Mesendoderm (in vitro differentiated cells): ENCODE measurements around the gene NELL2.
A peak's percentile ranks its signal among the peaks of the same experiment; 100 is the strongest.

ENCODE experiments used
- DNase-seq: peaks from one replicate; pipeline ENCODE4 v3.0.0; 2013
- H2AK5ac ChIP-seq: 2 replicates; pipeline ENCODE4 v1.6.1; 2013; ENCODE audit warnings: low read length, inconsistent platforms
- H2BK120ac ChIP-seq: 2 replicates; pipeline ENCODE4 v1.6.1; 2013; ENCODE audit warnings: low read depth, mild to moderate bottlenecking, low read length, moderate library complexity, mixed read lengths
- H2BK15ac ChIP-seq: replicated peaks from 2 replicates; pipeline ENCODE4 v1.6.1; 2013; ENCODE audit warnings: low read depth, mild to moderate bottlenecking, moderate library complexity
- H2BK5ac ChIP-seq: 2 replicates; pipeline ENCODE4 v1.6.1; 2013; ENCODE audit warnings: low read length, inconsistent platforms
- H3K18ac ChIP-seq: 2 replicates; pipeline ENCODE4 v1.6.1; 2013; ENCODE audit warnings: mild to moderate bottlenecking, low read length, mixed read lengths
- H3K23ac ChIP-seq: one replicate; pipeline ENCODE4 v1.6.1; 2013; ENCODE audit warnings: low read length
- H3K27ac ChIP-seq: 2 replicates; pipeline ENCODE4 v1.5.1; 2013; ENCODE audit warnings: low read depth, mild to moderate bottlenecking, inconsistent platforms, low read length, moderate library complexity
- H3K27me3 ChIP-seq: 2 replicates; pipeline ENCODE4 v1.6.1; 2013; ENCODE audit warnings: low read length, control low read depth, mild to moderate bottlenecking, inconsistent platforms; ENCODE audit not compliant: insufficient read depth, poor library complexity
- H3K36me3 ChIP-seq: 2 replicates; pipeline ENCODE4 v1.6.1; 2013; ENCODE audit warnings: low read length, inconsistent platforms; ENCODE audit not compliant: control insufficient read depth, insufficient read depth
- H3K4ac ChIP-seq: one replicate; pipeline ENCODE4 v1.6.1; 2013; ENCODE audit warnings: low read depth, mild to moderate bottlenecking, low read length, moderate library complexity
- H3K4me1 ChIP-seq: 2 replicates; pipeline ENCODE4 v1.6.1; 2013; ENCODE audit warnings: low read depth, low read length, inconsistent platforms; ENCODE audit not compliant: control insufficient read depth
- H3K4me2 ChIP-seq: 2 replicates; pipeline ENCODE4 v1.6.1; 2013; ENCODE audit warnings: low read length
- H3K4me3 ChIP-seq: 2 replicates; pipeline ENCODE4 v1.5.1; 2013; ENCODE audit warnings: mild to moderate bottlenecking, low read length
- H3K56ac ChIP-seq: one replicate; pipeline ENCODE4 v1.6.1; 2013; ENCODE audit warnings: low read length
- H3K79me1 ChIP-seq: 2 replicates; pipeline ENCODE4 v1.6.1; 2013; ENCODE audit warnings: low read length, inconsistent platforms
- H3K79me2 ChIP-seq: 2 replicates; pipeline ENCODE4 v1.6.1; 2013; ENCODE audit warnings: mild to moderate bottlenecking, low read length; ENCODE audit not compliant: control insufficient read depth, insufficient read depth
- H3K9ac ChIP-seq: 2 replicates; pipeline ENCODE4 v1.6.1; 2013; ENCODE audit warnings: low read length, inconsistent platforms
- H4K5ac ChIP-seq: one replicate; pipeline ENCODE4 v1.6.1; 2013; ENCODE audit warnings: low read length
- H4K8ac ChIP-seq: one replicate; pipeline ENCODE4 v1.6.1; 2013; ENCODE audit warnings: low read depth, mild to moderate bottlenecking, control low read depth, low read length, moderate library complexity
- WGBS: extraction: QIAGEN DNeasy Blood & Tissue Kit; methylation state at CpG from one replicate; pipeline ENCODE4 v1.1.7; 2013; ENCODE audit warnings: low lambda C conversion rate, missing lambda C conversion rate; ENCODE audit not compliant: insufficient coverage; ENCODE audit errors: extremely low coverage; 5-methylcytosine and 5-hydroxymethylcytosine counted together

The NELL2 gene

GRCh38 chr12:44542716-44543115 lies 333.4 kb downstream of the NELL2 start:
- H3K27me3 ChIP-seq: no peaks in the 10 kb centered on the region
- DNase-seq: no peak
- H3K56ac ChIP-seq: no peak overlapping the region
- H3K4me1 ChIP-seq: no peaks in the 10 kb centered on the region
- no peak overlapping the region for H3K18ac ChIP-seq
- H3K4ac ChIP-seq: no peak overlapping the region
- H3K79me1 ChIP-seq: no peaks in the 10 kb centered on the region
- no peak overlapping the region for H2BK5ac ChIP-seq
- no peak overlapping the region for H2AK5ac ChIP-seq
- no peak overlapping the region for H4K8ac ChIP-seq
- H2BK120ac ChIP-seq: no peak overlapping the region
- H3K23ac ChIP-seq: no peak overlapping the region
- no peak overlapping the region for H2BK15ac ChIP-seq
- H3K36me3 ChIP-seq: no peaks in the 10 kb centered on the region
- H4K5ac ChIP-seq: no peak overlapping the region
- H3K9ac ChIP-seq: no peak overlapping the region
- H3K27ac ChIP-seq: no peak overlapping the region
- H3K4me3 ChIP-seq: no peak overlapping the region
- H3K4me2 ChIP-seq: no peak overlapping the region
- no CpG with 5 or more reads among the region's 1 CpG for WGBS
- no peaks in the 10 kb centered on the region for H3K79me2 ChIP-seq

GRCh38 chr12:44537354-44537753 lies 338.8 kb downstream of the NELL2 start:
- Histone ChIP-seq H2AK5ac (no peak overlapping the region), H2BK120ac (no peak overlapping the region), H3K27me3 (no peaks in the 10 kb centered on the region), H3K23ac (no peak overlapping the region), H3K9ac (no peak overlapping the region), H3K36me3 (no peaks in the 10 kb centered on the region), H3K79me2 (no peaks in the 10 kb centered on the region), H3K27ac (no peak overlapping the region), H4K8ac (no peak overlapping the region), H2BK15ac (no peak overlapping the region), H3K56ac (no peak overlapping the region), H4K5ac (no peak overlapping the region), H3K18ac (no peak overlapping the region), H3K79me1 (no peaks in the 10 kb centered on the region), H3K4me2 (no peak overlapping the region), H3K4me1 (no peaks in the 10 kb centered on the region), H3K4me3 (no peak overlapping the region), H2BK5ac (no peak overlapping the region), H3K4ac (no peak overlapping the region)
- no peak for DNase-seq

- Histone ChIP-seq H3K18ac (no peak overlapping the region), H2BK15ac (no peak overlapping the region), H3K4me2 (no peak overlapping the region), H3K23ac (no peak overlapping the region), H3K27me3 (no peaks in the 10 kb centered on the region), H3K79me2 (no peaks in the 10 kb centered on the region), H4K5ac (no peak overlapping the region), H4K8ac (no peak overlapping the region), H3K79me1 (no peaks in the 10 kb centered on the region), H3K4ac (no peak overlapping the region), H3K27ac (no peak overlapping the region), H2BK120ac (no peak overlapping the region), H2BK5ac (no peak overlapping the region), H3K9ac (no peak overlapping the region), H3K56ac (no peak overlapping the region), H2AK5ac (no peak overlapping the region), H3K4me3 (no peak overlapping the region), H3K36me3 (no peaks in the 10 kb centered on the region), H3K4me1 (no peaks in the 10 kb centered on the region)
- WGBS: no CpG with 5 or more reads among the region's 1 CpG
- DNase-seq: no peak
Measured at GRCh38 chr12:44532940-44533339, 343.2 kb downstream of the NELL2 start.

GRCh38 chr12:44531320-44531971 lies 344.7 kb downstream of the NELL2 start:
- Histone ChIP-seq H2AK5ac (no peak overlapping the region), H3K79me1 (no peaks in the 10 kb centered on the region), H2BK120ac (no peak overlapping the region), H4K5ac (no peak overlapping the region), H3K18ac (no peak overlapping the region), H3K4me2 (no peak overlapping the region), H3K4me1 (no peaks in the 10 kb centered on the region), H3K79me2 (no peaks in the 10 kb centered on the region), H3K56ac (no peak overlapping the region), H4K8ac (no peak overlapping the region), H3K4me3 (no peak overlapping the region), H2BK5ac (no peak overlapping the region), H3K27ac (no peak overlapping the region), H2BK15ac (no peak overlapping the region), H3K27me3 (no peaks in the 10 kb centered on the region), H3K4ac (no peak overlapping the region), H3K23ac (no peak overlapping the region), H3K9ac (no peak overlapping the region), H3K36me3 (no peaks in the 10 kb centered on the region)
- peak; percentile 30 for DNase-seq
- no CpG with 5 or more reads among the region's 2 CpGs for WGBS

GRCh38 chr12:44526655-44527182 lies 349.4 kb downstream of the NELL2 start:
- Histone ChIP-seq H2BK15ac (no peak overlapping the region), H2BK5ac (no peak overlapping the region), H3K23ac (no peak overlapping the region), H3K4me3 (no peak overlapping the region), H3K18ac (no peak overlapping the region), H2AK5ac (no peak overlapping the region), H3K27ac (no peak overlapping the region), H3K4me1 (peaks cover 3% of the 10 kb centered on the region), H4K5ac (no peak overlapping the region), H3K36me3 (no peaks in the 10 kb centered on the region), H4K8ac (no peak overlapping the region), H3K56ac (no peak overlapping the region), H3K9ac (no peak overlapping the region), H3K4me2 (no peak overlapping the region), H2BK120ac (no peak overlapping the region), H3K79me1 (no peaks in the 10 kb centered on the region), H3K4ac (no peak overlapping the region), H3K27me3 (no peaks in the 10 kb centered on the region), H3K79me2 (no peaks in the 10 kb centered on the region)
- WGBS: 100% methylated on average over 3 of the region's 9 CpGs
- DNase-seq: no peak
